Measurements from ENCODE around the gene PRICKLE4. TPM values are rescaled to one million over a fixed set of nuclear protein-coding genes. Genes with fewer than 3 reads are reported as not detected.

Gene PRICKLE4
- total and polyA plus RNA-seq, 2 of the 4 experiments (the other 2 are of a cell fraction): 0.72 TPM; not detected in 1

DNA sequence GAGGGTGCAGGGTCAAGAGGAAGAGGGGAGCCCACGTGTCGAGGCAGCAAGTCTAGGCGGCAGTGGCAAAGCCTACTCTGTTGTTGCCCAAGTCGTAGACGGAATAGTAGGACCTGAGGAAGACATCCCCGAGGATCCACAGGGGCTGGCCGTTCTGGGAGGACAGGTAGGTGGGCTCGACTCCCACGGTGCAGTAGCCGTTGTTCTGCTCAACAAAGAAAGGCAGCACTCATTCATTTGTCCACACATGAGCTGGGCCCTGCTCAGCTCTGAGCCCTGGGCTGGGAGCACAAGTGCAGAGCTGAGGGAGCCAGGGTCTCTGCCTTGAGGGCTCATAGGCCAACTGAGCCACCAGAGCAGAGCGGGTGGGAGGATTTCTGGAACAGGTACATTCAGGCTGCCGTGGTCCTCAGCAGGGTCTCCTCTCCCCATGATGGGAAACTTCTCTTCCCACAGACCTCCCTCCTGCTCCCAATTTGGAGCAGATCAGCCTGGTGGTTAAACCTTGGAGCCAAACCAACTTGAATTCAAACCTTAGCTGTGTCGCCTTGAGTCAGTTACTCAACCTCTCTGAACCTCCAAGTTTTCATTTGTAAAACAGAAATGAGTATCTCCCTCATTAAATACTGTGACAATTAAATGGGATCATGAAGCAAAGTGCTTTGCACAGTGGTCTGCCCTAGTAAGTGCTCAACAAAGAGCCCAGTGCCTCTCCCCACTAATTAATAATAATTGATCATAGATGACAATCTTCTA lies 43.6 kb upstream of the PRICKLE4 start:
- H2BK5ac ChIP-seq (ENCODE audit: low read depth, low read length, poor library complexity, severe bottlenecking): no peak overlapping the region
- in situ Hi-C loops (cut with MboI; ENCODE audit: low sequenced_read_pairs): no loop called here
- peaks cover 4% of the 10 kb centered on the region; the same call in 1 of the 2 replicates for H3K27me3 ChIP-seq (ENCODE audit: control insufficient read depth, insufficient read depth, low read length)
- no peaks in the 10 kb centered on the region for H3K36me3 ChIP-seq (ENCODE audit: control insufficient read depth, insufficient read depth, low read length)
- no peak overlapping the region for H3K9ac ChIP-seq (ENCODE audit: low read depth, low read length)
- no peak overlapping the region for H3K4me3 ChIP-seq (ENCODE audit: insufficient read depth, low read depth, low read length)
- H4K5ac ChIP-seq (ENCODE audit: low read depth, low read length): no peak overlapping the region
- no peak for ATAC-seq (ENCODE audit: low read depth)
- H3K4me1 ChIP-seq (ENCODE audit: control insufficient read depth, insufficient read depth, low read length): peaks cover 12% of the 10 kb centered on the region
- no peak overlapping the region for H3K27ac ChIP-seq (ENCODE audit: insufficient read depth, low read length)
- H3K14ac ChIP-seq (replicated peaks; ENCODE audit: low read depth, low read length): no peak overlapping the region
- TF ChIP-seq RAD21 (IDR thresholded peaks at IDR 0.05; ENCODE audit: low read length) (no peak), MXI1 (IDR thresholded peaks at IDR 0.05; ENCODE audit: borderline replicate concordance, low read depth, low read length) (no peak), MAZ (IDR thresholded peaks at IDR 0.05; ENCODE audit: borderline replicate concordance, low read depth, low read length) (no peak), FOS (IDR thresholded peaks at IDR 0.05; ENCODE audit: low read depth, low read length) (no peak), MAFK (IDR thresholded peaks at IDR 0.05; ENCODE audit: low read depth, low read length) (no peak), CHD1 (IDR thresholded peaks at IDR 0.05; ENCODE audit: low read depth, low read length) (no peak), SMC3 (IDR thresholded peaks at IDR 0.05; ENCODE audit: low read depth, low read length) (no peak), RCOR1 (IDR thresholded peaks at IDR 0.05; ENCODE audit: insufficient replicate concordance, low read length) (no peak), RFX5 (IDR thresholded peaks at IDR 0.05; ENCODE audit: low read depth, low read length) (no peak), BHLHE40 (IDR thresholded peaks at IDR 0.05; ENCODE audit: low read depth, low read length) (no peak)
- TF ChIP-seq, protein P1, sequence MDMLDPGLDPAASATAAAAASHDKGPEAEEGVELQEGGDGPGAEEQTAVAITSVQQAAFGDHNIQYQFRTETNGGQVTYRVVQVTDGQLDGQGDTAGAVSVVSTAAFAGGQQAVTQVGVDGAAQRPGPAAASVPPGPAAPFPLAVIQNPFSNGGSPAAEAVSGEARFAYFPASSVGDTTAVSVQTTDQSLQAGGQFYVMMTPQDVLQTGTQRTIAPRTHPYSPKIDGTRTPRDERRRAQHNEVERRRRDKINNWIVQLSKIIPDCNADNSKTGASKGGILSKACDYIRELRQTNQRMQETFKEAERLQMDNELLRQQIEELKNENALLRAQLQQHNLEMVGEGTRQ (IDR thresholded peaks at IDR 0.05; ENCODE audit: low read depth, low read length): no peak
- TF ChIP-seq, protein P2, sequence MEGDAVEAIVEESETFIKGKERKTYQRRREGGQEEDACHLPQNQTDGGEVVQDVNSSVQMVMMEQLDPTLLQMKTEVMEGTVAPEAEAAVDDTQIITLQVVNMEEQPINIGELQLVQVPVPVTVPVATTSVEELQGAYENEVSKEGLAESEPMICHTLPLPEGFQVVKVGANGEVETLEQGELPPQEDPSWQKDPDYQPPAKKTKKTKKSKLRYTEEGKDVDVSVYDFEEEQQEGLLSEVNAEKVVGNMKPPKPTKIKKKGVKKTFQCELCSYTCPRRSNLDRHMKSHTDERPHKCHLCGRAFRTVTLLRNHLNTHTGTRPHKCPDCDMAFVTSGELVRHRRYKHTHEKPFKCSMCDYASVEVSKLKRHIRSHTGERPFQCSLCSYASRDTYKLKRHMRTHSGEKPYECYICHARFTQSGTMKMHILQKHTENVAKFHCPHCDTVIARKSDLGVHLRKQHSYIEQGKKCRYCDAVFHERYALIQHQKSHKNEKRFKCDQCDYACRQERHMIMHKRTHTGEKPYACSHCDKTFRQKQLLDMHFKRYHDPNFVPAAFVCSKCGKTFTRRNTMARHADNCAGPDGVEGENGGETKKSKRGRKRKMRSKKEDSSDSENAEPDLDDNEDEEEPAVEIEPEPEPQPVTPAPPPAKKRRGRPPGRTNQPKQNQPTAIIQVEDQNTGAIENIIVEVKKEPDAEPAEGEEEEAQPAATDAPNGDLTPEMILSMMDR (conservative IDR thresholded peaks at IDR 0.05; ENCODE audit: low read depth, low read length): no peak
- no peak overlapping the region for H2BK15ac ChIP-seq (ENCODE audit: low read depth, low read length)
- CTCF ChIA-PET: no interaction called here
- 76% methylated on average over 8 of the region's 13 CpGs; no CpG with 5 or more reads in 1 of the 2 experiments for WGBS, 2 experiments (ENCODE audit: extremely low coverage in 2 of 2, insufficient read length in 1 of 2)
- POLR2A ChIA-PET (ENCODE audit: unreplicated experiment): no interaction called here
- no peak overlapping the region for H3K18ac ChIP-seq (ENCODE audit: low read depth, low read length)
- peaks cover 6 to 13% of the 10 kb centered on the region in 2 experiments; a peak in 2 of 4 replicates for H3K79me1 ChIP-seq (ENCODE audit: low read depth in 1 of 2, low read length in 2 of 2)
- H3K4me2 ChIP-seq (ENCODE audit: low read depth, low read length): no peak overlapping the region
- H3K9me1 ChIP-seq (ENCODE audit: insufficient read depth, low read length): peaks cover 4% of the 10 kb centered on the region; the same call in 1 of the 2 replicates
- H4K20me1 ChIP-seq (ENCODE audit: insufficient read depth, low read length): no peaks in the 10 kb centered on the region
- DNase-seq: no peak
- H2AK5ac ChIP-seq (ENCODE audit: low read depth, low read length): no peak overlapping the region
- no peak overlapping the region for H3K4ac ChIP-seq (ENCODE audit: low read depth, low read length)
- no TSS peak for BruUV-seq (replicated peaks)
- intact Hi-C loops (cut with micrococcal nuclease): no loop called here
- dilution Hi-C loops (cut with HindIII; ENCODE audit: low sequenced_read_pairs, unreplicated experiment): no loop called here
- no peak overlapping the region for H2BK120ac ChIP-seq (ENCODE audit: low read depth, low read length)
- H2BK20ac ChIP-seq (ENCODE audit: low read depth, low read length): no peak overlapping the region
- no peak overlapping the region for H4K8ac ChIP-seq (ENCODE audit: low read depth in 2 of 2, low read length in 2 of 2)
- H3K56ac ChIP-seq (ENCODE audit: extremely low read depth, insufficient read depth, low read length): no peak overlapping the region
- no peak overlapping the region for H4K91ac ChIP-seq (ENCODE audit: insufficient read depth, low read depth, low read length)
- H3K9me3 ChIP-seq (ENCODE audit: control insufficient read depth, insufficient read depth, low read length): no peaks in the 10 kb centered on the region
- H2AK9ac ChIP-seq (replicated peaks; ENCODE audit: low read depth, low read length, poor library complexity): no peak overlapping the region
- no peak overlapping the region for H3K23ac ChIP-seq (ENCODE audit: low read depth, low read length)
- H2AFZ ChIP-seq (replicated peaks; ENCODE audit: low read length, poor library complexity): no peak overlapping the region
